Measurements from ENCODE around the gene AMDHD2. TPM values are rescaled to one million over a fixed set of nuclear protein-coding genes. Genes with fewer than 3 reads are reported as not detected.

The AMDHD2 gene
- polyA plus RNA-seq, 6 donors from 2014 or later = 17.6 to 24.0 (median 20.5) TPM

DNA sequence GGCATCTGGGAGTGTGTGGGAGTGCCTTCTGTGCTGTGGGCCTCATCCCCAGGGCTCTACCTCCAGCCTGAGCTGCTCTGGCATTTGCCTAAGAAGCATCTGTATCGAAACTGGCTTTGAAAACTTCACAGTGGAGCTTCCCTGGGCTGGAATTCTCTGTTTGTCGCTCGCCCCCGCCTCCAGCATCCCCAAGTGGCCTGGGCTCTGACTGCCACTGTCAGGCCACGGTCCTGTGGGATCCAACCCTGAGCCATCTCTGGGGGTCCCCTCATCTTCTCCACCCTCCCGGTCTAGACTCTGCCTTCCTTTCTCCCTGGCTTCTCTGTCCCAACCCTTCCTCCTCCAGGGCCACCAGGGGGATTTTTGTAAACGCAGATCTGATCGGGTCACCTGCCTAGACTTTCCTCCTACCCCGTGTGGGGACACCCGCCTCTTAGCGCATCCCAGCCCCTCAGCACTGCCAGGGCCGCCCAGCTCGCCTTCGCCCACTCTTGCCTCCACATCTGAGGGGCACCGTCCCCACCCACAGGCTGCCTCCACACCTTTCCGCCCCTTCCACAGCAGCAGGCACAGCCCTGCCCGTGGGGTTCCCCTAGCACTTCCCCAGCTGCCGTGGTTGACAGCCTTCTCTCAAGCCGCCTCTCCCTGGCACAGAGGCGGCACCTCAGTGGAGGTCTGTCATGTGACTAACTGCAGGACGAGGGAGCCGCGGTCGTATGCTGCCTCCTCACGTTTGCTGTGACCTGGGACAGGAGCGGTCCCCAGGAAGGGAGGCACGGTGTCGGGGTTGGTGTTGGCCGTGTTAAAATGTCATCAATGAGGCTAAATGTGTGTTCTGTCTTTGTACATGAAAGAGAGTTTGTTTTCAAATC lies 33.3 kb upstream of the AMDHD2 start:
- peaks cover 19 to 32% (median 21%) of the 10 kb centered on the region in 3 donors for H3K4me1 Mint-ChIP-seq
- peak overlapping the region; percentile 90 to 98 (median 96) for H3K27ac Mint-ChIP-seq
- H3K36me3 Mint-ChIP-seq = no peaks in the 10 kb centered on the region
- ATAC-seq (ENCODE audit: low read depth in 2 of 2) (peak; percentile 98 to 99), DNase-seq (peak; percentile 82)
- peak overlapping the region; percentile 6 to 88 (median 78) for H3K4me3 Mint-ChIP-seq
- H3K9me3 Mint-ChIP-seq = no peaks in the 10 kb centered on the region
- no peaks in the 10 kb centered on the region for H3K27me3 Mint-ChIP-seq

DNA sequence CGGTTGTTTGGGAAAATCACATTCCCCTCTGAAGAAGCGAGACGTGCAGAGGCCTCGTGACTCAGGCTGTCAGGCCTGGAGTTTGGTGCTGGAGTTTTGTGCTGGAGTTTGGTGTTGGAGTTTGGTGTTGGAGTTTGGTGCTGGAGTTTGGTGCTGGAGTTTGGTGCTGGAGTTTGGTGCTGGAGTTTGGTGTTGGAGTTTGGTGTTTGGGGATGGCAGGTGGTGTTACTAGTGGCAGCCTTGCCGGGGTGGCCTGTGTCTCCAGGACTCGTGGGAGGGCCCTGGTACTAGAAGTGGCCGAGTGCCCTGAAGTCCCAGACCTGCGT lies 32.7 kb upstream of the AMDHD2 start:
- no peaks in the 10 kb centered on the region for H3K36me3 Mint-ChIP-seq
- H3K9me3 Mint-ChIP-seq = no peaks in the 10 kb centered on the region

DNA sequence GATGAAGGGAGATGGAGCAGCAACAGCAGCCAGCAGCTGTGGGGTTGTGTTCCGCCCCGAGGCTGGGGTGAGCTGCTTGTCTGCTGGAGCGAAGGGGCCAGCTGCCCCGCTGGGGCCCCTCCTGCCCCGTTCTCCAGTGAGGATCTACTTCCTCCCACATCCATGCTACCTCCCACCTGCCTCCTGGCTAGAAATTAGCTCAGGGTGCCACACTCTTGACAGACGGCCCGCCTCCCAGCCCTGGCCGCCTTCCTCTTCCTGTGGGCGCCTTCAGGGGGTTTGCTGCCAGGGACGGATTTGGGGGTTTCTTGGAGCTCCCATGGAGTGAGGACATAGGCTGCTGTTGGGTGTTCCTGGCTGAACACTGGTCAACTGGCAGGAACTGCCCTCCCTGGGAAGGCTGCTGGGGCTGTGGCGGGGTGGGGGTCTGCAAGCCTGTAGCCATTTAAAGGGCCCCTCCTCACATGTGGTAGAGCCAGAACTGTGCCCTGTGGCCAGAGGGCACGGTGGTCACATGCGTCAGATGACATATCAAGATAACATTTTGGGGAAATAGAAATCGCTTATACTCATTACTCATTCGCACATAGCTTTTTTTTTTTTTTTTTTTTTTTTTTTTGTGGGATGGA lies 32.2 kb upstream of the AMDHD2 start:
- DNase-seq (no peak), ATAC-seq (ENCODE audit: low read depth in 2 of 2) (no peak)
- H3K4me3 Mint-ChIP-seq = peak overlapping the region in 5 of 8 donors; percentile 47 to 79 (median 67)
- H3K36me3 Mint-ChIP-seq = no peaks in the 10 kb centered on the region
- H3K4me1 Mint-ChIP-seq = peaks cover 11 to 26% (median 16%) of the 10 kb centered on the region in 3 donors
- no peaks in the 10 kb centered on the region for H3K27me3 Mint-ChIP-seq
- H3K27ac Mint-ChIP-seq = peak overlapping the region in 2 of 6 donors; percentile 33 to 47
- no peaks in the 10 kb centered on the region for H3K9me3 Mint-ChIP-seq

More for the DNA sequence above, 32.7 kb upstream of the AMDHD2 start:
- Mint-ChIP-seq H3K27ac (peak overlapping the region; percentile 90 to 98 (median 96)), H3K4me1 (peaks cover 16 to 28% (median 16%) of the 10 kb centered on the region in 3 donors), H3K4me3 (peak overlapping the region; percentile 6 to 88 (median 78)), H3K27me3 (no peaks in the 10 kb centered on the region)
- ATAC-seq (ENCODE audit: low read depth in 2 of 2) (no peak), DNase-seq (no peak)

DNA sequence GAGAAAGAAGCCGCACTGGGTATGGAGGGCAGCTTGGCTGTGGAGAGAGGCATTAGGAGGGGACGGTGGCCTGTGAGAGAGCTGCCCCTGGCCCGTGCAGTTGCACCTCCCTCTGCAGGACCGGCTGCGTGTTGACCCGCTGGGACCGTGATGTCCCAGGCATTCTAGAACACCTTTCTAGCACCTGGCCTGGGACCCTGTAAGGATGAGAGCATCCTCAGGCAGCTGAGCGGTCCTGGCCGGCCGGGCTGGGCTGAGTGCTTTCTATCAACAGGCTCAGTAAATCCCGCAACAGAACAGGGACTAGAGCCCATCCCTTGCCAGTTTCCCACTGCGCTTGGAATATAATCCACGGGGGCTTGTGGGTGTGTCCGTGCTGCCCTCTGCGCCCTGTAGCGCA lies 30.6 kb upstream of the AMDHD2 start:
- no peaks in the 10 kb centered on the region for H3K36me3 Mint-ChIP-seq
- ATAC-seq (ENCODE audit: low read depth in 2 of 2) (no peak), DNase-seq (no peak)
- H3K4me3 Mint-ChIP-seq = no peak overlapping the region
- H3K27ac Mint-ChIP-seq = peak overlapping the region in 1 of 6 donors; percentile 38
- H3K27me3 Mint-ChIP-seq = no peaks in the 10 kb centered on the region
- peaks cover 11 to 21% (median 12%) of the 10 kb centered on the region in 3 donors for H3K4me1 Mint-ChIP-seq
- no peaks in the 10 kb centered on the region for H3K9me3 Mint-ChIP-seq

- ATAC-seq (ENCODE audit: low read depth in 2 of 2) (no peak), DNase-seq (no peak)
- Mint-ChIP-seq H3K36me3 (no peaks in the 10 kb centered on the region), H3K27ac (peak overlapping the region in 1 of 6 donors; percentile 38), H3K27me3 (no peaks in the 10 kb centered on the region), H3K4me1 (peaks cover 11 to 21% (median 12%) of the 10 kb centered on the region in 3 donors), H3K9me3 (no peaks in the 10 kb centered on the region), H3K4me3 (no peak overlapping the region)
These were observed 29.7 kb upstream of the AMDHD2 start for GRCh38 chr16:2490190-2491105.

- Mint-ChIP-seq H3K36me3 (no peaks in the 10 kb centered on the region), H3K9me3 (no peaks in the 10 kb centered on the region), H3K4me1 (peaks cover 3 to 9% (median 4%) of the 10 kb centered on the region in 3 donors), H3K27ac (no peak overlapping the region), H3K4me3 (no peak overlapping the region), H3K27me3 (no peaks in the 10 kb centered on the region)
- DNase-seq (no peak), ATAC-seq (ENCODE audit: low read depth in 2 of 2) (no peak)
These were observed 27.9 kb upstream of the AMDHD2 start for GRCh38 chr16:2492292-2492691.

GRCh38 chr16:2493605-2494004 lies 26.6 kb upstream of the AMDHD2 start:
- Mint-ChIP-seq H3K9me3 (no peaks in the 10 kb centered on the region), H3K4me3 (no peak overlapping the region), H3K36me3 (no peaks in the 10 kb centered on the region), H3K27ac (no peak overlapping the region), H3K27me3 (no peaks in the 10 kb centered on the region), H3K4me1 (no peaks in the 10 kb centered on the region)
- DNase-seq (no peak), ATAC-seq (ENCODE audit: low read depth in 2 of 2) (no peak)

GRCh38 chr16:2494616-2495015 lies 25.6 kb upstream of the AMDHD2 start:
- Mint-ChIP-seq H3K27me3 (no peaks in the 10 kb centered on the region), H3K4me1 (no peaks in the 10 kb centered on the region), H3K9me3 (no peaks in the 10 kb centered on the region), H3K36me3 (no peaks in the 10 kb centered on the region), H3K4me3 (no peak overlapping the region), H3K27ac (no peak overlapping the region)
- DNase-seq = no peak
- no peak for ATAC-seq (ENCODE audit: low read depth in 2 of 2)

- Mint-ChIP-seq H3K4me1 (no peaks in the 10 kb centered on the region), H3K27me3 (no peaks in the 10 kb centered on the region), H3K36me3 (no peaks in the 10 kb centered on the region), H3K9me3 (no peaks in the 10 kb centered on the region), H3K27ac (peak overlapping the region in 1 of 6 donors; percentile 33), H3K4me3 (no peak overlapping the region)
- ATAC-seq (ENCODE audit: low read depth in 2 of 2) = no peak
- DNase-seq = no peak
These were observed 25.1 kb upstream of the AMDHD2 start for GRCh38 chr16:2495041-2495440.

DNA sequence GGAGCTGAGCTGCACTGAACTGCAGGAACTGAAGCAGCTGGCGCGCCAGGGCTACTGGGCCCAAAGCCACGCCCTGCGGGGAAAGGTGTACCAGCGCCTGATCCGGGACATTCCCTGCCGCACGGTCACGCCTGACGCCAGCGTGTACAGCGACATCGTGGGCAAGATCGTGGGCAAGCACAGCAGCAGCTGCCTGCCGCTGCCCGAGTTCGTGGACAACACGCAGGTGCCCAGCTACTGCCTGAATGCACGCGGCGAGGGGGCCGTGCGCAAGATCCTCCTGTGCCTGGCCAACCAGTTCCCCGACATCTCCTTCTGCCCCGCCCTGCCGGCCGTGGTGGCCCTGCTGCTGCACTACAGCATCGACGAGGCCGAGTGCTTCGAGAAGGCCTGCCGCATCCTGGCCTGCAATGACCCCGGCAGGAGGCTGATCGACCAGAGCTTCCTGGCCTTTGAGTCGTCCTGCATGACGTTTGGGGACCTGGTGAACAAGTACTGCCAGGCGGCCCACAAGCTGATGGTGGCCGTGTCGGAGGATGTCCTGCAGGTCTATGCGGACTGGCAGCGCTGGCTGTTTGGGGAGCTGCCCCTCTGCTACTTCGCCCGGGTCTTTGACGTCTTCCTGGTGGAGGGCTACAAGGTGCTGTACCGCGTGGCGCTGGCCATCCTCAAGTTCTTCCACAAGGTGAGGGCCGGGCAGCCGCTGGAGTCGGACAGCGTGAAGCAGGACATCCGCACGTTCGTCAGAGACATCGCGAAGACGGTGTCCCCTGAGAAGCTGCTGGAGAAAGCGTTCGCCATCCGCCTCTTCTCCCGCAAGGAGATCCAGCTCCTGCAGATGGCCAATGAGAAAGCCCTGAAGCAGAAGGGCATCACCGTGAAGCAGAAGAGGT lies 23.7 kb upstream of the AMDHD2 start:
- Mint-ChIP-seq H3K4me1 (peaks cover 0 to 6% (median 0%) of the 10 kb centered on the region in 3 donors), H3K9me3 (no peaks in the 10 kb centered on the region), H3K36me3 (no peaks in the 10 kb centered on the region), H3K27ac (no peak overlapping the region), H3K27me3 (no peaks in the 10 kb centered on the region), H3K4me3 (no peak overlapping the region)
- no peak for ATAC-seq (ENCODE audit: low read depth in 2 of 2)
- DNase-seq = no peak

DNA sequence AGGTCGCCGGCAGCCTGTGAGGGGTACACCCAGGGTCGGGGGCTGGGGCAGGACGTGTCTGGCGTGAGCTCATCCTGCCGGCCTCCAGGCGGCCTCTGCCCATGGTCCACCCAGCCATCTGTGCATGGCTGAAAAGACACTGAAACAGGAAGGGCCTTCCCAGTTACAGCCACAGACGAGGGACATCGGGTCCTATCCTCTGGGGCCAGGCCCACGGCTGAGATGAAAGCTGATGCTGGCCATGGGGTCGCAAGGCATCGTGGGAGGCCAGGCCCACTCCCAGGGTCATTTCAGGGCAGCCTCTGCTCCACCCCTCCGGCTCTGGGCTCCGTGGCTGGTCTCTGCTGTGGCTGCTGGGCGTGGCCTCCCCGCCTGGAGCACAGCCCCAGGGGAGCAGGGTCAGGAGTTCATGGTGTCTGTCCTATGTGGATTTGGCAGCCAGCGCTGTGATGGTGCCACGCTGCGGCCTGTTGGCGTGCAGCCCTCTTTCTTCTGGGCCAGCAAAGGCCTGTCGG lies 23.0 kb upstream of the AMDHD2 start:
- no peaks in the 10 kb centered on the region for H3K27me3 Mint-ChIP-seq
- peaks cover 0 to 10% (median 0%) of the 10 kb centered on the region in 3 donors for H3K4me1 Mint-ChIP-seq
- DNase-seq (no peak), ATAC-seq (ENCODE audit: low read depth in 2 of 2) (no peak)
- no peaks in the 10 kb centered on the region for H3K9me3 Mint-ChIP-seq
- H3K36me3 Mint-ChIP-seq = no peaks in the 10 kb centered on the region
- H3K4me3 Mint-ChIP-seq = no peak overlapping the region
- H3K27ac Mint-ChIP-seq = peak overlapping the region in 1 of 6 donors; percentile 34

GRCh38 chr16:2497695-2498484 lies 22.3 kb upstream of the AMDHD2 start:
- H3K9me3 Mint-ChIP-seq = no peaks in the 10 kb centered on the region
- no peaks in the 10 kb centered on the region for H3K27me3 Mint-ChIP-seq
- no peak overlapping the region for H3K27ac Mint-ChIP-seq
- no peaks in the 10 kb centered on the region for H3K36me3 Mint-ChIP-seq
- peaks cover 0 to 11% (median 0%) of the 10 kb centered on the region in 3 donors for H3K4me1 Mint-ChIP-seq
- DNase-seq (no peak), ATAC-seq (ENCODE audit: low read depth in 2 of 2) (no peak)
- H3K4me3 Mint-ChIP-seq = no peak overlapping the region

Data from naive B cell (primary cell).